ENCODE data around the gene HOMER3. TPM values are rescaled to one million over a fixed set of nuclear protein-coding genes. Genes with fewer than 3 reads are reported as not detected.

The HOMER3 gene
- total and polyA plus RNA-seq, 9 of the 15 experiments (the other 6 are each of a cell fraction or from before 2014, with no cell fraction given): 1.3 to 5.1 (median 3.7) TPM; not detected in 2

GRCh38 chr19:18898081-18898606, 42.9 kb downstream of the HOMER3 start:
- Histone ChIP-seq H2AFZ (ENCODE audit: low read depth, low read length) (no peak overlapping the region), H3K36me3 (ENCODE audit: control insufficient read depth, insufficient read depth, low read length) (peaks cover 28% of the 10 kb centered on the region; the same call in 2 of the 3 replicates), H3K9me3 (replicated peaks; ENCODE audit: control insufficient read depth, insufficient read depth, low read depth, low read length) (no peaks in the 10 kb centered on the region), H3K79me2 (ENCODE audit: control insufficient read depth, insufficient read depth, low read length) (no peaks in the 10 kb centered on the region), H3K9me1 (ENCODE audit: control insufficient read depth, insufficient read depth, low read length) (peaks cover 3% of the 10 kb centered on the region), H3K27ac (ENCODE audit: extremely low read depth, low read depth, low read length) (no peak overlapping the region), H3K4me2 (ENCODE audit: insufficient read depth, low read length) (no peak overlapping the region; the same call in 1 of the 2 replicates), H3K9ac (ENCODE audit: insufficient read depth in 1 of 2, low read depth in 2 of 2, low read length in 2 of 2) (peak overlapping the region in 1 of 2 experiments; percentile 86; a peak in 2 of 4 replicates), H3K27me3 (ENCODE audit: control insufficient read depth in 2 of 2, insufficient read depth in 2 of 2, low read length in 2 of 2) (peaks cover 0 to 5% of the 10 kb centered on the region in 2 experiments; a peak in 1 of 5 replicates), H4K20me1 (replicated peaks; ENCODE audit: control insufficient read depth, insufficient read depth, low read length) (peaks cover 17% of the 10 kb centered on the region), H3K4me1 (replicated peaks in 1 of 2; ENCODE audit: control insufficient read depth in 2 of 2, insufficient read depth in 2 of 2, low read length in 2 of 2) (peaks cover 12 to 66% of the 10 kb centered on the region in 2 experiments), H3K4me3 (no peak overlapping the region)
- FAIRE-seq (no peak), ATAC-seq (peak; percentile 76), DNase-seq (ENCODE audit: extremely low read depth in 1 of 4, low spot score in 3 of 4) (peak; percentile 62 to 73 (median 72))
- CTCF ChIA-PET (ENCODE audit: low intra/inter-chr PET ratio): no interaction called here
- no TSS peak for BruUV-seq (replicated peaks)
- intact Hi-C loops (cut with micrococcal nuclease): loop anchor here (5.0 kb wide), 1 partner anchor 239 kb away; the partner anchor contains the start of gene TMEM161A
- POLR2A ChIA-PET: interaction anchor here (0.6 to 1.9 kb wide), 8 partner anchors 9 to 311 kb away, joined by 3 to 9 read pairs (median 4); partner anchors contain the start of genes COPE and DDX49
- WGBS (ENCODE audit: insufficient coverage, low coverage, missing lambda C conversion rate): 19% methylated on average over 17 of the region's 18 CpGs
- in situ Hi-C loops (cut with MboI): no loop called here
- TF ChIP-seq SMAD1 (IDR thresholded peaks at IDR 0.05; ENCODE audit: low read depth, low read length, partially characterized antibody): no peak
- no peak for TF ChIP-seq ZZZ3 (IDR thresholded peaks at IDR 0.05)
- TF ChIP-seq, protein P1, sequence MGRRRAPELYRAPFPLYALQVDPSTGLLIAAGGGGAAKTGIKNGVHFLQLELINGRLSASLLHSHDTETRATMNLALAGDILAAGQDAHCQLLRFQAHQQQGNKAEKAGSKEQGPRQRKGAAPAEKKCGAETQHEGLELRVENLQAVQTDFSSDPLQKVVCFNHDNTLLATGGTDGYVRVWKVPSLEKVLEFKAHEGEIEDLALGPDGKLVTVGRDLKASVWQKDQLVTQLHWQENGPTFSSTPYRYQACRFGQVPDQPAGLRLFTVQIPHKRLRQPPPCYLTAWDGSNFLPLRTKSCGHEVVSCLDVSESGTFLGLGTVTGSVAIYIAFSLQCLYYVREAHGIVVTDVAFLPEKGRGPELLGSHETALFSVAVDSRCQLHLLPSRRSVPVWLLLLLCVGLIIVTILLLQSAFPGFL (CRISPR knock-in tag; IDR thresholded peaks at IDR 0.05): no peak
- peak; percentile 67 for TF ChIP-seq EGR1 (conservative IDR thresholded peaks at IDR 0.05)
- peak; percentile 93 for TF ChIP-seq BHLHE40 (IDR thresholded peaks at IDR 0.05; ENCODE audit: low read length)
- peak; percentile 19; the same call in 1 of the 2 replicates for TF ChIP-seq L3MBTL2 (IDR thresholded peaks at IDR 0.05)
- TF ChIP-seq, protein P2, sequence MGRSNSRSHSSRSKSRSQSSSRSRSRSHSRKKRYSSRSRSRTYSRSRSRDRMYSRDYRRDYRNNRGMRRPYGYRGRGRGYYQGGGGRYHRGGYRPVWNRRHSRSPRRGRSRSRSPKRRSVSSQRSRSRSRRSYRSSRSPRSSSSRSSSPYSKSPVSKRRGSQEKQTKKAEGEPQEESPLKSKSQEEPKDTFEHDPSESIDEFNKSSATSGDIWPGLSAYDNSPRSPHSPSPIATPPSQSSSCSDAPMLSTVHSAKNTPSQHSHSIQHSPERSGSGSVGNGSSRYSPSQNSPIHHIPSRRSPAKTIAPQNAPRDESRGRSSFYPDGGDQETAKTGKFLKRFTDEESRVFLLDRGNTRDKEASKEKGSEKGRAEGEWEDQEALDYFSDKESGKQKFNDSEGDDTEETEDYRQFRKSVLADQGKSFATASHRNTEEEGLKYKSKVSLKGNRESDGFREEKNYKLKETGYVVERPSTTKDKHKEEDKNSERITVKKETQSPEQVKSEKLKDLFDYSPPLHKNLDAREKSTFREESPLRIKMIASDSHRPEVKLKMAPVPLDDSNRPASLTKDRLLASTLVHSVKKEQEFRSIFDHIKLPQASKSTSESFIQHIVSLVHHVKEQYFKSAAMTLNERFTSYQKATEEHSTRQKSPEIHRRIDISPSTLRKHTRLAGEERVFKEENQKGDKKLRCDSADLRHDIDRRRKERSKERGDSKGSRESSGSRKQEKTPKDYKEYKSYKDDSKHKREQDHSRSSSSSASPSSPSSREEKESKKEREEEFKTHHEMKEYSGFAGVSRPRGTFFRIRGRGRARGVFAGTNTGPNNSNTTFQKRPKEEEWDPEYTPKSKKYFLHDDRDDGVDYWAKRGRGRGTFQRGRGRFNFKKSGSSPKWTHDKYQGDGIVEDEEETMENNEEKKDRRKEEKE (IDR thresholded peaks at IDR 0.05; ENCODE audit: borderline replicate concordance in 1 of 2, control insufficient read depth in 1 of 2, low read depth in 2 of 2, low read length in 1 of 2): no peak
- peak; percentile 44; the same call in 1 of the 2 replicates for TF ChIP-seq ZBTB9 (CRISPR knock-in tag; IDR thresholded peaks at IDR 0.05)
- TF ChIP-seq, protein P3, sequence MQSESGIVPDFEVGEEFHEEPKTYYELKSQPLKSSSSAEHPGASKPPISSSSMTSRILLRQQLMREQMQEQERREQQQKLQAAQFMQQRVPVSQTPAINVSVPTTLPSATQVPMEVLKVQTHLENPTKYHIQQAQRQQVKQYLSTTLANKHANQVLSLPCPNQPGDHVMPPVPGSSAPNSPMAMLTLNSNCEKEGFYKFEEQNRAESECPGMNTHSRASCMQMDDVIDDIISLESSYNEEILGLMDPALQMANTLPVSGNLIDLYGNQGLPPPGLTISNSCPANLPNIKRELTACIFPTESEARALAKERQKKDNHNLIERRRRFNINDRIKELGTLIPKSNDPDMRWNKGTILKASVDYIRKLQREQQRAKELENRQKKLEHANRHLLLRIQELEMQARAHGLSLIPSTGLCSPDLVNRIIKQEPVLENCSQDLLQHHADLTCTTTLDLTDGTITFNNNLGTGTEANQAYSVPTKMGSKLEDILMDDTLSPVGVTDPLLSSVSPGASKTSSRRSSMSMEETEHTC (IDR thresholded peaks at IDR 0.05): peak; percentile 72; the same call in 1 of the 2 replicates
- TF ChIP-seq, protein P4, sequence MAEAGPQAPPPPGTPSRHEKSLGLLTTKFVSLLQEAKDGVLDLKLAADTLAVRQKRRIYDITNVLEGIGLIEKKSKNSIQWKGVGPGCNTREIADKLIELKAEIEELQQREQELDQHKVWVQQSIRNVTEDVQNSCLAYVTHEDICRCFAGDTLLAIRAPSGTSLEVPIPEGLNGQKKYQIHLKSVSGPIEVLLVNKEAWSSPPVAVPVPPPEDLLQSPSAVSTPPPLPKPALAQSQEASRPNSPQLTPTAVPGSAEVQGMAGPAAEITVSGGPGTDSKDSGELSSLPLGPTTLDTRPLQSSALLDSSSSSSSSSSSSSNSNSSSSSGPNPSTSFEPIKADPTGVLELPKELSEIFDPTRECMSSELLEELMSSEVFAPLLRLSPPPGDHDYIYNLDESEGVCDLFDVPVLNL (CRISPR knock-in tag; IDR thresholded peaks at IDR 0.05; ENCODE audit: low read depth): 0 out of 2 replicates have a peak, but pooled peaks have one; percentile 63
- TF ChIP-seq HMG20B (CRISPR knock-in tag; IDR thresholded peaks at IDR 0.05): no peak
